Non-pigmented ciliary epithelial cell (primary cell): Measurements from ENCODE around the gene PHEX.
"Not testable (repeated sequence)": the region's sequence is repeated elsewhere in the genome, so short reads cannot be mapped to it uniquely, and the experiment has no call there.

Experiments used
- DNase-seq: peaks from one replicate; pipeline ENCODE4 v3.0.0-alpha.2; 2010; ENCODE audit warnings: low read depth

PHEX gene

DNA sequence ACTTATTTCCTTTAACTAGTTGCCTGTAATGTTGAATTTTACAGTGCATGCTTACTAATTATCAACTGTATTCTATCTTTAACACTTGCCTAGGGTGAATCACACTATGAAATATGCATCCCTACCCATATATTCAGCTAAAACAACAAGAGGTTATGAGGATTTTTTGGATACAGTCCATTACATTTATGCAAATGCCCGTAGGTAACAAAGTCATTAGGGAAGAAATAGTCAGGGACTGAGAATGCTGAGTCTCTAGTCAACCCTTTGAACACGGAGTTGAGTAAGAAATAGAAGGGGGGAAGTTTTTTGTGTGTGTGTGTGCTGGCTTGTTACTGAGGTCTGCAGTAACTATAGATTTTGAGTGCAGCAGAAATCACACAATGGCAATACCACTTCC is 214.5 kb downstream of the PHEX start:
- DNase-seq: peak; percentile 3

DNA sequence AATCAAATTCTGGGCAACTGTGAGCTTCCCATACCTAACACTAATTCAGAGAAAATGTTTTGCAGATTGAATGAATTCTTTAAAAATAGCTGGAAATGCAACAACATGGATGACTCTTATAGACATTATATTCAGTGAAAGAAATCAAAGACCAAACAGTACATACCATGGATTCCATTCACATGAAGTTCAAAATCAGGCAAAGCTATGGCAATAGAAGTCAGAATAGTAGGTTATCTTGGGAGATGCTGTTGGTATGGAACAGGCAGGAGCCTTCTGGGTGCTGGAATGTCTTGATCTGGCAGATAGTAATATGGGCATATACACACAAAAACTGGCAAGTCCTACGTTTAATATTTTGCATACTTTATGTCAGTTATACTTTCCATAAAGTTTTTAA is 215.0 kb downstream of the PHEX start:
- peak; percentile 15 for DNase-seq

DNA sequence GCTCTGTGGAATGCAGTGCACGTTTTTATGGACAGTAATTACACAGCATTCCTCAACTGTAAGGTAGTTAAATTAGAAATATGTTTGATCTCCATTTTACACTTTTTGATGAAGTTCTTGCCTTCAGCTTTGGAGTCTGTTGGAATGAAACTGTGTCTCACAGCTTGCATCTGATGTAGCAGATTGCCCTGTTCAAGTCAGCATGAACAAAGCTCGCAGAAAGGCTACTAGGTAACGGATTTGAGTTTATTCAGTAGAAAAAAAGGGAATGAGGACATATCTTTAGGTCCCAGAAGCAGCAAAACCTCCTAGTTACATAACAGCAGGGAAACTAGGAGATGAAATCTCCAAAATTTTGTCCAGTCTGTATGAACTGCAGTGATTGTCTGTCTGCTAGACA is 216.3 kb downstream of the PHEX start:
- DNase-seq: no peak

DNA sequence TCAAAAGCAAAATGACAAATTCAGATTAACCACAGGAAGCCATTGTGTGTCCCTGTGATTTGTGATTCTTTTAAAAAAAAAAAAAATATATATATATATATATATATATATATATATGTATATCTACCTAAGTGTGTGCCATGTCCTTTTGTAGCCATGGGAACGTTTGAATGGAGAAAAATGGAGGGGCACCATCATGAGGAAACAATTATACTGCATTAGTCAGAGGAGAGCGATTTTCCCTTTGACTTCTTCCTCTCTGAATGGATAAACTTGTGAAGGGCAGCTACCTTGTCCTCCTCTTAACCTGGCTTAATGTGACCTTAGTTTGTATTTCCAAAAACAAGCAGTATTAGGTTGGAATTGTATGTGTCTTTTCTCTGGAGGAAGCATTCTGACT is 217.2 kb downstream of the PHEX start:
- DNase-seq: no peak

DNA sequence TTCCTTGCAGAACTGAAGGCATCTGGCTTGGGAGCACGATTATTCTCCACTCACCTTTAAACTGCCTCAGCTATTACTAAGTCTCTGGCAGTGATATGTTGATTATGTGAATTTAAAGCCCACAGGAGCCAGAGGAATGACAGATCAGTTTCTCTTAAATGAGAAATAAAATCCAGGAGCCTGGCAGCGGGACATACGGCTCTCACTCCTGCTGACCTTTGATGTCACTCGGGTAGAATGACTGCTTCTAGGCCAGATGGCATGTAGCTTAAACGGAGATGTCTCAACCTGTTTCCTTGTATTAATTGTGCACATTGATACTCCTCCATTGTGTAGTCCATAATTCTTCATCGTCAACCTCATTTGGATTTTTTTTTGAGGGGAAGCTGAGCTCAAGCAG is 236.6 kb downstream of the PHEX start:
- no peak for DNase-seq

DNA sequence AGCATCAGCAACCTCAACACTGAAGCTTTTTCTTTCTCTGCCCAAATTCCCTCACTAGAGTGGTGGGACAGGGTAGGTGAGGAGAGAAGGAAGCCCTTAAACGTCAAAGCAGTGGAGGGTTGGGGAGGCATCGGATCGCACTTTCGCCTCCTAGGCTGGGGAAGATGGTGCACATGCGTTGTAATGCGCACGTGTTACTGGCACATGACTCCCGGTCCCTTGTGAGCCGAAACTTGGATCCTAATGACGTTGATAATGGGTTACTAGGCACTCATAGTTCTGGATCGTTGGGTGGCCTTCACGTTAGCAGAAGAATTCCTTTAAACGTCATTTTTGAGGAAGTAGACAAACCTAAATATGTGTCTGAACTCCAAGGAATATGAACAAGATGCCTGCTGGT is 240.5 kb downstream of the PHEX start, which contains the start of gene CBLL2:
Gene CBLL2, plus strand, starts transcription at position 301 of the 400 bp plus-strand sequence. Its CDS starts 79 bp downstream, at position 380.
- DNase-seq: no peak

DNA sequence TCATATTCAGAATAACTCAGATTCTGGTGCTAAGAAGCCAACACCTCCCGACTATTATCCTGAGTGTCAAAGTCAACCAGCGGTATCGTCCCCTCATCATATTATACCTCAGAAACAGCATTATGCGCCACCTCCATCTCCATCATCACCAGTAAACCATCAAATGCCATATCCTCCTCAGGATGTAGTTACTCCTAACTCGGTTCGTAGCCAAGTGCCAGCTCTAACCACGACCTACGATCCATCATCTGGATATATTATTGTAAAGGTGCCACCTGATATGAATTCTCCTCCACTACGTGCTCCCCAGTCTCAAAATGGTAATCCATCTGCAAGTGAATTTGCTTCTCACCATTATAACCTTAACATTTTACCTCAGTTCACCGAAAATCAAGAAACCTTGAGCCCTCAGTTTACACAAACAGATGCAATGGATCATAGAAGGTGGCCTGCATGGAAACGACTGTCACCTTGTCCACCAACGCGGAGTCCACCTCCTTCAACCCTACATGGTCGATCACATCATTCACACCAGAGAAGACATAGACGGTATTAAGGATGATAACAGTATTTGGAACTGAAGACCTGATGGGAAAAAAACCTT is 241.7 kb downstream of the PHEX start:
- DNase-seq: no peak

DNA sequence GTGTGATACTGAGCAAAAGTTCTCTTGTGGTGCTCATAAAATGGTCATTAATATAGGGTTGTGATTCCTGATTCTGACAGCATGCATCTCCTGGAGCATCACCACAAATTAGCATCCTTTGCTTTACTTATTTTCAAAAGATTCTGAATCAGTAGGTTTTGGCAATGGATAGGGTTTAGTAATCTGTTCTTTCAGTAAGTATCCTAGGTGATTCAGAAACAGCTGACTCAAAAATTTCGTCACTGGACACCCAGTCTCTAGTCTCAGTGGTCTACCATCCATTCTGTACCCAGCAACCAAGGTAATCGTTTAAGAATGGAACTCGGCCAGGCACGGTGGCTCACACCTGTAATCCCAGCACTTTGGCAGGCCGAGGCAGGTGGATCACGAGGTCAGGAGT is 244.7 kb downstream of the PHEX start:
- DNase-seq: no peak

DNA sequence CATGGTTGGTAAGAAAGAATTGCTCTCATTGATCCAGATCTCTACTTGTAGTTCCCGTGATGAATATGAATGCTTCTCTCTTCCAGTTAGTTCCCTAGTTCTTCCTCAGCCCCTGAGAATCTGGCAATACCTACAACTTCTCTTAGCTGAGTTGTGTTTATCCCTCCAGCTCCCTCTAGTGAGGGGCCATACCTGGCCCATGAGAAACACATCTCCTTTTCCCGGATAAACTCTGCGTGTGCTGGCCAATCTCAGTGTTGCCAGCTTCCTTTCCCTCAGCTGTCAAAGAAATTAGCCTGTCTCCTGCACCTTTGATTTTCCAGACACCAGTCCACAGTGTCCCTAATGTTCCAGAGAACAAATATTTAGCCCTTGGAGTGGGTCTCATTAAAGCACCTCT is 246.2 kb downstream of the PHEX start:
- DNase-seq: no peak

DNA sequence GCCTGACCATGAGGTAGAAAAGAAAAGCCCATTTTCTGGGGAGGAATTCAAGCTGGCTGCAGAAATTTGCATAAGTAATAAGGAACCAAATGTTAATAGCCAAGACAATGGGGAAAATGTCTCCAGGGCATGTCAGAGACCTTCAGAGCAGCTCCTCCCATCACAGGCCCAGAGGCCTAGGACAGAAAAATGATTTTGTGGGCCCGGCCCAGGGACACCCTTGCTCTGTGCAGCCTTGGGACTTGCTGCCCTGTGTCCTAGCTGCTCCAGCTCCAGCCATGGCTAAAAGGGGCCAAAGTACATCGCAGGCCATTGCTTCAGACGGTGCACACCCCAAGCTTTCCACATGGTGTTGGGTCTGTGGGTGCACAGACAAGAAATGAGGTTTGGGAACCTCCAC is 257.1 kb downstream of the PHEX start:
- DNase-seq: not testable (repeated sequence)

DNA sequence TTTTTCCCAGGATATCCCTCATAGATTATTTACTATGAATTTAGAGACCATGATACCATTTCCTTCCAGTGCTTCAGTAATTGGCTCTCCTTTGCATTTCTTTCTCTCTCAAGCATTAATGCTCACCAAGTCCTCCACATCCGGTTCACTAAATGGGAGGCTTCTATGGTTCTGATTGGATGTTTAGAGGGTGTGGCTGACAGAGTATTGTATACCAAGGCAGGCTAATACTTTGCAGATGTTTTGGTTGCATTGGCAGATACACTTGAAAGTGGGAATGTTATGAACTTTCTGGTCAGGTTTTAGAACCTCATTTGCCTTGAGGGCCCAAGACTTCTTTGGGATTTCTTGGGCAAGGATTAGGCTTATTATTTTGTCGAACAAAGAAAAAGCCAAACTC is 264.7 kb downstream of the PHEX start:
- DNase-seq: no peak

DNA sequence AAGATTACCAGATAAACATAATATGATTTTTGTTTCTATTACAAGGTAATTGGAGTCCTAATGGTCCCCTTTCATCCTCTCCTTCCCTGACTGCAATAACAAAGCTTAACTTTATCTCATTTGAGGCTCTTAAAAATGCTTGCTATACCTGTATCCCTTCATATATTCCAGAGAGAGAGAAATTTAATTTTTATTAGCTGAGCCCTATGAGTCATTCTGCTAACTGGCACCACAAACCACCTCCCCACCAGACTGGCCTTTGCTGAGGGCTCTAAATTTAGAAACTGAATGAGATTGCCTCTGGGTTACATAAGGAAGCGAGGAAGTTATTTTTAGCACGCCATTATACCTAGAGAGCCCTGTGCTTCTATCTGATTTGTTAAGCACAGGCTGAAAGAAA is 268.0 kb downstream of the PHEX start:
- DNase-seq: no peak
